Caco-2 (cell line): ENCODE measurements around the gene LRMDA. TPM values are rescaled to one million over a fixed set of nuclear protein-coding genes. Genes with fewer than 3 reads are reported as not detected.
A peak's percentile ranks its signal among the peaks of the same experiment; 100 is the strongest.

ENCODE experiments used
- BruUV-seq: library from RNA; stranded (reverse); fragments of 400-500 nt; replicated peaks from 2 replicates; lab custom pipeline; 2021; lab: Mats Ljungman, UMichigan
- CTCF ChIA-PET: fragments of 300-600 bp; sonication (Branson Sonifier 250); formaldehyde crosslinking; loops from one replicate; lab custom pipeline; 2022; ENCODE audit warnings: antibody characterized with exemption; lab: Charles Lee
- POLR2A ChIA-PET: fragments of 300-600 bp; sonication (Branson Sonifier 250); formaldehyde crosslinking; loops from one replicate; lab custom pipeline; 2022; ENCODE audit warnings: antibody characterized with exemption; lab: Charles Lee
- DNase-seq, 2 experiments: peaks; one replicate each; pipeline versions ENCODE4 v3.0.0 to v3.0.0-alpha.2; 2020 to 2022
- H3K27me3 ChIP-seq: replicated peaks from 2 replicates; pipeline ENCODE4 v1.6.0; 2011; ENCODE audit warnings: low read length; ENCODE audit not compliant: control insufficient read depth, insufficient read depth
- H3K36me3 ChIP-seq: 2 replicates; pipeline ENCODE4 v1.5.1; 2011; ENCODE audit warnings: low read length; ENCODE audit not compliant: control insufficient read depth, insufficient read depth
- H3K4me1 ChIP-seq: fragments of 250-450 bp; sonication (Bioruptor Pico); 2 replicates; pipeline ENCODE4 v1.5.1; 2020; ENCODE audit warnings: mild to moderate bottlenecking
- H3K4me3 ChIP-seq: 2 replicates; pipeline ENCODE4 v1.5.1; 2011; ENCODE audit warnings: low read depth, mild to moderate bottlenecking, control low read depth, low read length
- H3K9me3 ChIP-seq: fragments of 250-450 bp; sonication (Bioruptor Pico); 2 replicates; pipeline ENCODE4 v1.5.1; 2020; ENCODE audit warnings: mild to moderate bottlenecking, moderate library complexity
- H3K27ac Mint-ChIP-seq: one replicate; pipeline ENCODE4 v1.8.0; 2022; ENCODE audit warnings: mixed read lengths; ENCODE audit not compliant: unreplicated experiment
- H3K27me3 Mint-ChIP-seq: one replicate; pipeline ENCODE4 v1.8.0; 2022; ENCODE audit warnings: mixed read lengths; ENCODE audit not compliant: insufficient read depth, unreplicated experiment
- H3K36me3 Mint-ChIP-seq: one replicate; pipeline ENCODE4 v1.8.0; 2022; ENCODE audit warnings: mild to moderate bottlenecking, mixed read lengths; ENCODE audit not compliant: insufficient read depth, unreplicated experiment
- H3K4me1 Mint-ChIP-seq: one replicate; pipeline ENCODE4 v1.8.0; 2022; ENCODE audit warnings: low read depth, mixed read lengths; ENCODE audit not compliant: unreplicated experiment
- H3K4me3 Mint-ChIP-seq: one replicate; pipeline ENCODE4 v1.8.0; 2022; ENCODE audit warnings: mild to moderate bottlenecking, moderate library complexity, mixed read lengths; ENCODE audit not compliant: unreplicated experiment
- H3K9me3 Mint-ChIP-seq: one replicate; pipeline ENCODE4 v1.8.0; 2022; ENCODE audit warnings: mixed read lengths; ENCODE audit not compliant: unreplicated experiment
- CTCF ChIP-seq, 2 experiments: fragments of 200-600 bp in 1 of 2; IDR thresholded peaks; 1 replicate in 1 of 2; 2 replicates in 1 of 2; pipeline versions ENCODE4 v1.5.1 to v1.8.0; 2011 to 2022; ENCODE audit warnings: antibody characterized with exemption in 1 of 2, control low read depth in 1 of 2, inconsistent platforms in 1 of 2, low read depth in 1 of 2, low read length in 1 of 2, mild to moderate bottlenecking in 1 of 2, moderate library complexity in 1 of 2; ENCODE audit not compliant: insufficient read depth in 1 of 2, severe bottlenecking in 1 of 2, unreplicated experiment in 1 of 2
- intact Hi-C: fragments of 100-400 bp; cut with micrococcal nuclease; formaldehyde crosslinking; loops from one replicate; pipeline ENCODE4 v1.10.0; 2022; ENCODE audit not compliant: unreplicated experiment
- total RNA-seq: library from RNA; stranded (reverse); gene quantifications from 2 replicates; pipeline ENCODE4 v1.2.3, GENCODE V29; 2022

The LRMDA gene
- total RNA-seq, 1 experiment from 2014 or later = 18.5 TPM

- Histone ChIP-seq H3K4me3 (no peak overlapping the region), H3K4me1 (no peaks in the 10 kb centered on the region), H3K36me3 (no peaks in the 10 kb centered on the region), H3K9me3 (no peaks in the 10 kb centered on the region), H3K27me3 (no peaks in the 10 kb centered on the region)
- H3K9me3 Mint-ChIP-seq = no peaks in the 10 kb centered on the region
- no peak for DNase-seq
- TF ChIP-seq CTCF (IDR thresholded peaks at IDR 0.05; ENCODE audit: insufficient read depth in 1 of 2, low read depth in 1 of 2, low read length in 1 of 2, severe bottlenecking in 1 of 2, unreplicated experiment in 1 of 2) = no peak
- H3K27me3 Mint-ChIP-seq = no peaks in the 10 kb centered on the region
- H3K27ac Mint-ChIP-seq = no peak overlapping the region
- intact Hi-C loops = no loop called here
- ChIA-PET POLR2A (no interaction called here), CTCF (no interaction called here)
- no TSS peak for BruUV-seq
- H3K4me1 Mint-ChIP-seq = no peaks in the 10 kb centered on the region
- H3K36me3 Mint-ChIP-seq = no peaks in the 10 kb centered on the region
- H3K4me3 Mint-ChIP-seq = no peak overlapping the region
Observed at GRCh38 chr10:75528392-75528791, 97.0 kb downstream of the LRMDA start.

- no peaks in the 10 kb centered on the region for H3K36me3 Mint-ChIP-seq
Observed at GRCh38 chr10:75530299-75530698, 98.9 kb downstream of the LRMDA start.

GRCh38 chr10:75531571-75532031 lies 100.2 kb downstream of the LRMDA start:
- H3K9me3 Mint-ChIP-seq = no peaks in the 10 kb centered on the region
- peak in 1 of 2 experiments; percentile 21 for DNase-seq
- ChIA-PET CTCF (interaction anchor here (0.5 kb wide), 1 partner anchor 1161 kb away, joined by 3 read pairs; no protein-coding TSS in a partner anchor), POLR2A (no interaction called here)
- Histone ChIP-seq H3K4me3 (no peak overlapping the region), H3K4me1 (no peaks in the 10 kb centered on the region), H3K36me3 (no peaks in the 10 kb centered on the region), H3K27me3 (no peaks in the 10 kb centered on the region), H3K9me3 (no peaks in the 10 kb centered on the region)
- no peaks in the 10 kb centered on the region for H3K4me1 Mint-ChIP-seq
- H3K36me3 Mint-ChIP-seq = no peaks in the 10 kb centered on the region
- H3K27ac Mint-ChIP-seq = no peak overlapping the region
- no peaks in the 10 kb centered on the region for H3K27me3 Mint-ChIP-seq
- no peak overlapping the region for H3K4me3 Mint-ChIP-seq
- intact Hi-C loops = no loop called here
- TF ChIP-seq CTCF (IDR thresholded peaks at IDR 0.05; ENCODE audit: insufficient read depth in 1 of 2, low read depth in 1 of 2, low read length in 1 of 2, severe bottlenecking in 1 of 2, unreplicated experiment in 1 of 2) = no peak
- BruUV-seq = no TSS peak

More at GRCh38 chr10:75530299-75530698, 98.9 kb downstream of the LRMDA start:
- Mint-ChIP-seq H3K9me3 (no peaks in the 10 kb centered on the region), H3K4me1 (no peaks in the 10 kb centered on the region), H3K4me3 (no peak overlapping the region), H3K27me3 (no peaks in the 10 kb centered on the region), H3K27ac (no peak overlapping the region)
- DNase-seq = no peak
- Histone ChIP-seq H3K4me1 (no peaks in the 10 kb centered on the region), H3K9me3 (no peaks in the 10 kb centered on the region), H3K36me3 (no peaks in the 10 kb centered on the region), H3K4me3 (no peak overlapping the region), H3K27me3 (no peaks in the 10 kb centered on the region)
- no peak for TF ChIP-seq CTCF (IDR thresholded peaks at IDR 0.05; ENCODE audit: insufficient read depth in 1 of 2, low read depth in 1 of 2, low read length in 1 of 2, severe bottlenecking in 1 of 2, unreplicated experiment in 1 of 2)
- BruUV-seq = no TSS peak
- CTCF ChIA-PET = no interaction called here
- POLR2A ChIA-PET = no interaction called here
- intact Hi-C loops = no loop called here
